Vagina (tissue), 2 donors: ENCODE measurements around the gene NRXN3.

Experiments used
- POLR2A ChIP-seq, 2 donors: fragments of 450-650 bp; IDR thresholded peaks; one replicate each; pipeline ENCODE4 v1.6.1; 2017; ENCODE audit warnings: antibody characterized with exemption in 2 of 2, mild to moderate bottlenecking in 2 of 2, moderate library complexity in 2 of 2
- POLR2AphosphoS5 ChIP-seq, 2 donors: sonication (generic); formaldehyde crosslinking; IDR thresholded peaks; one replicate each; pipeline ENCODE4 v1.9.0; 2017; ENCODE audit warnings: antibody characterized with exemption in 2 of 2, mild to moderate bottlenecking in 2 of 2, low read depth in 1 of 2; ENCODE audit not compliant: insufficient read depth in 1 of 2
- TF ChIP-seq, protein P1 (sequence below), 3 experiments: fragments of 450-650 bp in 2 of 3; fragments of 200-600 bp in 1 of 3; sonication (generic) in 1 of 3; IDR thresholded peaks; one replicate each; pipeline ENCODE4 v1.5.1; 2017 to 2019; ENCODE audit warnings: antibody characterized with exemption in 3 of 3, mild to moderate bottlenecking in 2 of 3, moderate library complexity in 2 of 3

DNA sequence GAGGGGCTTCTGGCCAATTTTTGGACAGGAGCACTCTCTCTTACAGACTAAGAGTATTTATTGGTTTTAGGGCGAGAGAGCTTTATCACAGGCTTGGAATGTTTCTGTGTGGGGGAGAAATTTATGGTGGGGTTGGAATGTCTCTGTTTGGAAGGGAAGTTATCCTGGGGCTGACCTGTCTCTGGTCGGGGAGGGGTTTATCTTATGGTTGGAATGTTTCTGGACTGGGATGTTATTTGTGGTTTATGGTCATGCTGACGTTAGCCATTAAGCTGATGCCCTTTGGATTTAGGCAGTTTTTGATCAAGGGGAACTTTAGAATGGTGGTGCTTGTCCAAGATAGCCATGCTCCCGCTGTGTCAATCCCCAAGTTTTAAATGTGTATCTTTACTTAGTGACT is 1426.4 kb downstream of the NRXN3 start:
- TF ChIP-seq, protein P1, sequence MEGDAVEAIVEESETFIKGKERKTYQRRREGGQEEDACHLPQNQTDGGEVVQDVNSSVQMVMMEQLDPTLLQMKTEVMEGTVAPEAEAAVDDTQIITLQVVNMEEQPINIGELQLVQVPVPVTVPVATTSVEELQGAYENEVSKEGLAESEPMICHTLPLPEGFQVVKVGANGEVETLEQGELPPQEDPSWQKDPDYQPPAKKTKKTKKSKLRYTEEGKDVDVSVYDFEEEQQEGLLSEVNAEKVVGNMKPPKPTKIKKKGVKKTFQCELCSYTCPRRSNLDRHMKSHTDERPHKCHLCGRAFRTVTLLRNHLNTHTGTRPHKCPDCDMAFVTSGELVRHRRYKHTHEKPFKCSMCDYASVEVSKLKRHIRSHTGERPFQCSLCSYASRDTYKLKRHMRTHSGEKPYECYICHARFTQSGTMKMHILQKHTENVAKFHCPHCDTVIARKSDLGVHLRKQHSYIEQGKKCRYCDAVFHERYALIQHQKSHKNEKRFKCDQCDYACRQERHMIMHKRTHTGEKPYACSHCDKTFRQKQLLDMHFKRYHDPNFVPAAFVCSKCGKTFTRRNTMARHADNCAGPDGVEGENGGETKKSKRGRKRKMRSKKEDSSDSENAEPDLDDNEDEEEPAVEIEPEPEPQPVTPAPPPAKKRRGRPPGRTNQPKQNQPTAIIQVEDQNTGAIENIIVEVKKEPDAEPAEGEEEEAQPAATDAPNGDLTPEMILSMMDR (IDR thresholded peaks at IDR 0.05): no peak
- no peak for TF ChIP-seq POLR2AphosphoS5 (IDR thresholded peaks at IDR 0.05; ENCODE audit: insufficient read depth in 1 of 2, low read depth in 1 of 2)
- no peak for TF ChIP-seq POLR2A (IDR thresholded peaks at IDR 0.05)
